Ascending aorta (tissue), 2 donors: ENCODE data around the gene PDE7B. TPM values are rescaled to one million over a fixed set of nuclear protein-coding genes. Genes with fewer than 3 reads are reported as not detected.
A peak's percentile ranks its signal among the peaks of the same experiment; 100 is the strongest.

ENCODE experiments used
- DNase-seq, 2 donors: peaks; one replicate each; pipeline ENCODE4 v3.0.0-alpha.2; 2019; ENCODE audit warnings: low spot score in 2 of 2
- H3K27ac ChIP-seq, 2 donors: fragments of 200-600 bp; sonication (generic); one replicate each; pipeline ENCODE4 v1.5.1; 2016 to 2017; ENCODE audit warnings: mild to moderate bottlenecking in 1 of 2
- H3K27me3 ChIP-seq: fragments of 200-600 bp; sonication (generic); one replicate; pipeline ENCODE4 v1.5.1; 2017
- H3K36me3 ChIP-seq, 2 donors: fragments of 200-600 bp; sonication (generic); one replicate each; pipeline ENCODE4 v1.5.1; 2016
- H3K4me1 ChIP-seq, 2 donors: fragments of 200-600 bp; sonication (generic); one replicate each; pipeline ENCODE4 v1.5.1; 2016 to 2017; ENCODE audit warnings: mild to moderate bottlenecking in 1 of 2
- H3K4me3 ChIP-seq, 2 donors: fragments of 200-600 bp; sonication (generic); one replicate each; pipeline ENCODE4 v1.5.1; 2016 to 2017; ENCODE audit warnings: mild to moderate bottlenecking in 1 of 2
- H3K9me3 ChIP-seq, 2 donors: fragments of 200-600 bp; sonication (generic); one replicate each; pipeline ENCODE4 v1.5.1; 2016
- intact Hi-C: fragments of 100-400 bp; cut with DNase I; formaldehyde crosslinking; loops from one replicate; pipeline ENCODE4 v1.15.1; 2023
- total RNA-seq: library from RNA; depleted of rRNA; stranded (reverse); fragments of >200 nt; gene quantifications from one replicate; pipeline ENCODE4 v1.1.0, GENCODE V29; 2016
- TF ChIP-seq, protein P1 (sequence below), 3 experiments: fragments of 200-600 bp in 2 of 3; fragments of 450-650 bp in 1 of 3; sonication (generic) in 2 of 3; IDR thresholded peaks; one replicate each; pipeline ENCODE4 v1.5.1; 2016 to 2019; ENCODE audit warnings: antibody characterized with exemption in 3 of 3, mild to moderate bottlenecking in 1 of 3, moderate library complexity in 1 of 3

The PDE7B gene
- total RNA-seq, 1 donor from 2014 or later, result 6.0 TPM

DNA sequence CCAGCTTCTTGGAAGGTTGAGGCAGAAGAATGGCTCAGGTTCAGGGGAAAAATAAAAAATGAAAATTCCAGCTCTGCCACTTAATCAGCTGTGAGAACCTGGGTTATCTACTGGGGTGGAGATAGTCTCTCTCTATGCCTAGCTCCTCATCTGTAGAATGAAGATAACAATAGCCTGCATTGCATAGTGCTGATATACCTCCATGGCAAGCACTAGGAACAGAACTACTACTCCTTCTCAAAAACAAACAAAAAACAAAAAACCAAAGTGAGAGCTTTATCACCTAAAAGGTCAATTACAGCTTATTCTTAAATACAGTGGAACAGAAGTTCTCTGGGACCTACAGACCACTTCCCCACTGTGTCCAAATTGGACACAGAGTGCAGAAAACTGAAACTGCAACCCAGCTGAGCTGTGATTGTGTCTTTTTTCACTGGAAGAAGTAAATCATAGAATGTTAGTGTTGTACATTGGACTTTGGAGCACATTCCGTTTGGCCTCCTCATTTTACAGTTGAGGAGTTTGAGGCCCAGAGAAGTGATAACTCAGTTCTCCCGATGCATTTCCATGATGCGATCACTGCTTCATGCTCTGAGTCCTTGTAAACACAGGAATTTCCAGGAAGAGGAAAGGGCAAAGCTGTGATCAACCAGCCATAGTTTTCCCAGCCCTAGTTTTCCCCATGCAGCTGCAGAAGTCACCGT, 375.3 kb downstream of the PDE7B start:
- intact Hi-C loops, result loop anchor here (1.0 to 5.0 kb wide), 3 partner anchors 691 to 775 kb away; no protein-coding TSS in a partner anchor
- H3K9me3 ChIP-seq, result no peaks in the 10 kb centered on the region
- H3K36me3 ChIP-seq, result no peaks in the 10 kb centered on the region
- DNase-seq, result no peak
- H3K4me3 ChIP-seq, result peak overlapping the region; percentile 18 to 41
- H3K4me1 ChIP-seq, result no peaks in the 10 kb centered on the region
- H3K27me3 ChIP-seq, result no peaks in the 10 kb centered on the region
- H3K27ac ChIP-seq, result no peak overlapping the region
- TF ChIP-seq, protein P1, sequence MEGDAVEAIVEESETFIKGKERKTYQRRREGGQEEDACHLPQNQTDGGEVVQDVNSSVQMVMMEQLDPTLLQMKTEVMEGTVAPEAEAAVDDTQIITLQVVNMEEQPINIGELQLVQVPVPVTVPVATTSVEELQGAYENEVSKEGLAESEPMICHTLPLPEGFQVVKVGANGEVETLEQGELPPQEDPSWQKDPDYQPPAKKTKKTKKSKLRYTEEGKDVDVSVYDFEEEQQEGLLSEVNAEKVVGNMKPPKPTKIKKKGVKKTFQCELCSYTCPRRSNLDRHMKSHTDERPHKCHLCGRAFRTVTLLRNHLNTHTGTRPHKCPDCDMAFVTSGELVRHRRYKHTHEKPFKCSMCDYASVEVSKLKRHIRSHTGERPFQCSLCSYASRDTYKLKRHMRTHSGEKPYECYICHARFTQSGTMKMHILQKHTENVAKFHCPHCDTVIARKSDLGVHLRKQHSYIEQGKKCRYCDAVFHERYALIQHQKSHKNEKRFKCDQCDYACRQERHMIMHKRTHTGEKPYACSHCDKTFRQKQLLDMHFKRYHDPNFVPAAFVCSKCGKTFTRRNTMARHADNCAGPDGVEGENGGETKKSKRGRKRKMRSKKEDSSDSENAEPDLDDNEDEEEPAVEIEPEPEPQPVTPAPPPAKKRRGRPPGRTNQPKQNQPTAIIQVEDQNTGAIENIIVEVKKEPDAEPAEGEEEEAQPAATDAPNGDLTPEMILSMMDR (IDR thresholded peaks at IDR 0.05), result no peak

DNA sequence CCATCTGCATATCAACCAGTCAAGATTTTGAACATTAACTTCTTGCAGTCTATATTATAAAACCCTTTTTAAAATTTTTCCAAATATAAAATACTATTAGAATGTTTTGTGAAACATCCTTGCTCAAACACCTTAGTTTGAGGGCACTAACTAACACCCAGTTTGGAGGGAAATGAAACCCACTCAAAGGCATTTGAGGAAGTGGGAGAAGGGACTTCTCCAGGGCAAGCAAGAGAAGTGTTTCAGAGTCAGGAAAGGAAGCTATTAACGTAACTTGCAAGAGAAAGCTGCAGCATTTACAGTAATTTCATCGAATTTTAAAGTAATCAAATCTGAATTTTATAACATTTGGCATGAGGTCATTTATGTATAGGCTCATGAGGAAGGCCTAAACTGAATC, 377.3 kb downstream of the PDE7B start:
- intact Hi-C loops, result loop anchor here (5.0 kb wide), 1 partner anchor 777 kb away; no protein-coding TSS in a partner anchor
- no peaks in the 10 kb centered on the region for H3K9me3 ChIP-seq
- no peak overlapping the region for H3K27ac ChIP-seq
- no peak overlapping the region for H3K4me3 ChIP-seq
- TF ChIP-seq, protein P1 (IDR thresholded peaks at IDR 0.05), result no peak
- no peaks in the 10 kb centered on the region for H3K36me3 ChIP-seq
- DNase-seq, result no peak
- H3K27me3 ChIP-seq, result no peaks in the 10 kb centered on the region
- no peaks in the 10 kb centered on the region for H3K4me1 ChIP-seq

DNA sequence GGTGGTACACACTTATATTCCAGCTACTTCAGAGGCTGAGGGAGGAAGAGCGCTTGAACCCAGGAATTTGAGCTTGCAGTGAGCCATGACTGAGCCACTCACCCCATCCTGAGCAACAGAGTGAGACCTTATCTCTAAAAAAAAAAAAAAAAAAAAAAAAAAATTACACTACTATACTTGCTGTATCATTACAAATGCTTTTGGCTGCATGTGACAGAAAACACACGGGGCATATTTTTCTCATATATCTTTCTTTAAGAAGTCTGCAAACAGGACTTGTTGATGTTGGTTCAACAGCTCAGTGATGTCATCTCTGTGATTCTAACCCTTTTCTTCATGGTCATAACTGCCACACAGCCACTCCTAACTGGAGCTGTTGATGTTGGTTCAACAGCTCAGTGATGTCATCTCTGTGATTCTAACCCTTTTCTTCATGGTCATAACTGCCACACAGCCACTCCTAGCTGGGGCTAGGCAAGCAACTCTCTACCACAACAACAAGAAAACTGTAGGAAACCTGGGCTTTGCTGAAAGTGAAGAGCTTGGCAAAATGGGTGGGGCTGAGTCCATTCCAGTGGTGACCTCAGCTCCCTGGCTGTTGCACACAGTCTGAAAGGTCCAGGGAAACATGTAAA, 378.8 kb downstream of the PDE7B start:
- Histone ChIP-seq H3K27me3 (no peaks in the 10 kb centered on the region), H3K4me3 (no peak overlapping the region), H3K4me1 (no peaks in the 10 kb centered on the region), H3K36me3 (no peaks in the 10 kb centered on the region), H3K27ac (no peak overlapping the region), H3K9me3 (no peaks in the 10 kb centered on the region)
- DNase-seq, result no peak
- intact Hi-C loops, result no loop called here
- TF ChIP-seq, protein P1 (IDR thresholded peaks at IDR 0.05), result no peak

DNA sequence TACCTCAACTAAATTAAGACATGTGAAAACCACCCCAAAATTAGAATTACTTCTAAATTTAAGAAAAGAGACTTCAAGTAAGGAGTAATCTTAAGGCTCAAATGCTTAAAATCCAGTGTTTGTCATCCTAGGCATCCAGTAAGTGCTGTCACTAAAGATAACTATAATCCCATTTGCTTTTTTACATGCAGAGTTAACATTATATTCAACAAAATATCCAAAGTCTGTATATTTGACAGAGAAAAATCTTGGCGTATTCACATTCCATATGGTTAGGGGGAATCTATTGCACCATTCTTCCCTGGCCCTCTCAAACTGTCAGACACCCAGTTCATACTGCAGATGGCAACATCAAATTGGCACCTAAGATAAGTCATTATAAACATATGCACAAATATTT, 381.2 kb downstream of the PDE7B start:
- no peaks in the 10 kb centered on the region for H3K27me3 ChIP-seq
- no peaks in the 10 kb centered on the region for H3K36me3 ChIP-seq
- DNase-seq, result no peak
- H3K27ac ChIP-seq, result no peak overlapping the region
- no peaks in the 10 kb centered on the region for H3K4me1 ChIP-seq
- H3K4me3 ChIP-seq, result no peak overlapping the region
- TF ChIP-seq, protein P1 (IDR thresholded peaks at IDR 0.05), result no peak
- intact Hi-C loops, result no loop called here
- H3K9me3 ChIP-seq, result no peaks in the 10 kb centered on the region

DNA sequence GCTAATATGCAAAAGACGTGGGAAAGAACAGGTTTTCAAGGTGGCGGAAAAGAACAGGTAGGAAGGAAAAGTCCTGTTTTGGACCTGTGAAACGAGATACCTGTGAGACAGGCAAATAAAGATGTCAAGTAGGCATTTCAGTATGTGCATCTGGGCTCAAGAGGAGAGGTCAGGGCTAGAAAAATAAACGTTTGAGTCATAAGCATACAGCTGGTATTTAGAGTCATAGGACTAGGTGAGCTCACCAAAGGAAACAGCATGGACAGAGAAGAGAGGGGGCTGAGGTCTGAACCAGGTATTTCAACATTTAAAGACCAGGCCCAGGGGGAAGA, 383.7 kb downstream of the PDE7B start:
- no peak overlapping the region for H3K27ac ChIP-seq
- H3K4me3 ChIP-seq, result no peak overlapping the region
- no peaks in the 10 kb centered on the region for H3K4me1 ChIP-seq
- H3K36me3 ChIP-seq, result no peaks in the 10 kb centered on the region
- TF ChIP-seq, protein P1 (IDR thresholded peaks at IDR 0.05), result no peak
- no peaks in the 10 kb centered on the region for H3K27me3 ChIP-seq
- no peaks in the 10 kb centered on the region for H3K9me3 ChIP-seq
- intact Hi-C loops, result no loop called here
- no peak for DNase-seq
